H1 (cell line): ENCODE data around the gene CFAP100. TPM values are rescaled to one million over a fixed set of nuclear protein-coding genes. Genes with fewer than 3 reads are reported as not detected.

Experiments
- CTCF ChIA-PET: fragments of 300-600 bp; sonication (Branson Sonifier 250); formaldehyde crosslinking; loops from one replicate; lab custom pipeline; 2021; ENCODE audit not compliant: partially characterized antibody; lab: Charles Lee
- POLR2A ChIA-PET: fragments of 300-600 bp; sonication (Branson Sonifier 250); formaldehyde crosslinking; loops from one replicate; lab custom pipeline; 2021; ENCODE audit warnings: inconsistent platforms; ENCODE audit not compliant: partially characterized antibody; lab: Charles Lee
- DNase-seq, 2 experiments: peaks; one replicate each; pipeline versions ENCODE4 v3.0.0 to v3.0.0-alpha.2; 2010 to 2022; ENCODE audit warnings: low spot score in 2 of 2, low read depth in 1 of 2, mixed read lengths in 1 of 2
- FAIRE-seq: peaks from 2 replicates; lab custom pipeline; 2011; peaks lifted over from hg19 to GRCh38; lab: Jason Lieb, UNC
- H2AFZ ChIP-seq: 2 replicates; pipeline ENCODE4 v1.8.1; 2012; ENCODE audit warnings: low read length, inconsistent platforms
- H2AK5ac ChIP-seq: 2 replicates; pipeline ENCODE4 v1.6.1; 2013; ENCODE audit warnings: low read depth, low read length
- H2BK120ac ChIP-seq: replicated peaks from 2 replicates; pipeline ENCODE3; 2013; ENCODE audit warnings: low read depth, low read length, inconsistent platforms
- H2BK12ac ChIP-seq: 2 replicates; pipeline ENCODE4 v1.6.1; 2013; ENCODE audit warnings: low read depth, low read length
- H2BK15ac ChIP-seq: 2 replicates; pipeline ENCODE4 v1.6.1; 2013; ENCODE audit warnings: low read length
- H2BK20ac ChIP-seq: 2 replicates; pipeline ENCODE4 v1.6.1; 2013; ENCODE audit warnings: low read length
- H2BK5ac ChIP-seq: 2 replicates; pipeline ENCODE4 v1.6.1; 2013; ENCODE audit warnings: low read depth, low read length
- H3K14ac ChIP-seq: 2 replicates; pipeline ENCODE4 v1.6.1; 2013; ENCODE audit warnings: inconsistent platforms; ENCODE audit not compliant: insufficient read length
- H3K18ac ChIP-seq: 2 replicates; pipeline ENCODE4 v1.6.1; 2013; ENCODE audit warnings: low read length; ENCODE audit errors: extremely low read depth
- H3K23ac ChIP-seq: 2 replicates; pipeline ENCODE4 v1.6.1; 2013; ENCODE audit warnings: inconsistent platforms; ENCODE audit not compliant: insufficient read length
- H3K23me2 ChIP-seq: 2 replicates; pipeline ENCODE4 v1.6.1; 2013; ENCODE audit warnings: low read depth, low read length
- H3K27ac ChIP-seq: 2 replicates; pipeline ENCODE4 v1.6.1; 2011; ENCODE audit warnings: low read depth, low read length, inconsistent platforms
- H3K27me3 ChIP-seq, 4 experiments: replicated peaks in 1 of 4; 1 replicate in 1 of 4; 2 replicates in 3 of 4; pipeline versions ENCODE4 v1.6.1 to v1.8.1; 2011 to 2013; ENCODE audit warnings: low read length in 3 of 4, mild to moderate bottlenecking in 3 of 4, inconsistent platforms in 2 of 4, mixed read lengths in 2 of 4, moderate library complexity in 1 of 4; ENCODE audit not compliant: control insufficient read depth in 3 of 4, insufficient read depth in 3 of 4; ENCODE audit errors: extremely low read depth in 1 of 4
- H3K36me3 ChIP-seq, 4 experiments: 2 replicates each; pipeline versions ENCODE4 v1.6.1 to v1.8.1; 2011 to 2013; ENCODE audit warnings: mild to moderate bottlenecking in 4 of 4, low read length in 3 of 4, moderate library complexity in 2 of 4, control low read depth in 1 of 4, inconsistent platforms in 1 of 4; ENCODE audit not compliant: insufficient read depth in 4 of 4, control insufficient read depth in 2 of 4
- H3K4ac ChIP-seq: replicated peaks from 2 replicates; pipeline ENCODE3; 2013; ENCODE audit warnings: low read length, low read depth, mixed read lengths, inconsistent platforms; ENCODE audit not compliant: insufficient read length
- H3K4me1 ChIP-seq, 4 experiments: replicated peaks in 1 of 4; 1 replicate in 1 of 4; 2 replicates in 3 of 4; pipeline versions ENCODE4 v1.6.1 to v1.8.1; 2011 to 2013; ENCODE audit warnings: low read length in 3 of 4, inconsistent platforms in 2 of 4, mixed read lengths in 1 of 4; ENCODE audit not compliant: insufficient read depth in 4 of 4, control insufficient read depth in 3 of 4
- H3K4me2 ChIP-seq, 2 experiments: 2 replicates each; pipeline versions ENCODE4 v1.6.1 to v1.8.1; 2011 to 2013; ENCODE audit warnings: low read depth in 2 of 2, low read length in 2 of 2, control low read depth in 1 of 2, inconsistent platforms in 1 of 2, mild to moderate bottlenecking in 1 of 2; ENCODE audit not compliant: insufficient read depth in 1 of 2
- H3K4me3 ChIP-seq, 4 experiments: fragments of 200-600, 300-600 bp in 1 of 4; sonication (generic), shearing (Covaris generic), sonication (Bioruptor Twin) in 1 of 4; 2 replicates each; pipeline versions ENCODE4 v1.5.1 to v1.8.1; 2011 to 2016; ENCODE audit warnings: low read length in 4 of 4, low read depth in 3 of 4, control low read depth in 2 of 4, inconsistent platforms in 2 of 4, mild to moderate bottlenecking in 2 of 4, mixed read lengths in 1 of 4, moderate library complexity in 1 of 4; ENCODE audit not compliant: insufficient read depth in 2 of 4; ENCODE audit errors: extremely low read depth in 1 of 4
- H3K56ac ChIP-seq: replicated peaks from 2 replicates; pipeline ENCODE3; 2013; ENCODE audit warnings: low read depth, mild to moderate bottlenecking, mixed read lengths, low read length, inconsistent platforms; ENCODE audit not compliant: insufficient read length
- H3K79me1 ChIP-seq: 2 replicates; pipeline ENCODE4 v1.6.1; 2013; ENCODE audit warnings: low read depth, low read length, control low read depth
- H3K79me2 ChIP-seq, 2 experiments: 2 replicates each; pipeline versions ENCODE4 v1.6.1 to v1.8.1; 2012 to 2013; ENCODE audit warnings: low read length in 2 of 2, mild to moderate bottlenecking in 2 of 2, inconsistent platforms in 1 of 2; ENCODE audit not compliant: insufficient read depth in 2 of 2, control insufficient read depth in 1 of 2
- H3K9ac ChIP-seq, 4 experiments: replicated peaks in 1 of 4; 1 replicate in 1 of 4; 2 replicates in 3 of 4; pipeline versions ENCODE4 v1.6.1 to v1.8.1; 2011 to 2013; ENCODE audit warnings: low read depth in 3 of 4, low read length in 3 of 4, control low read depth in 2 of 4, mild to moderate bottlenecking in 2 of 4, moderate library complexity in 2 of 4, inconsistent platforms in 1 of 4; ENCODE audit errors: extremely low read depth in 1 of 4
- H3K9me3 ChIP-seq, 2 experiments: 2 replicates each; pipeline versions ENCODE4 v1.6.1 to v1.8.1; 2012 to 2013; ENCODE audit warnings: mild to moderate bottlenecking in 2 of 2, moderate library complexity in 2 of 2, control low read depth in 1 of 2, inconsistent platforms in 1 of 2, low read depth in 1 of 2, low read length in 1 of 2, mixed read lengths in 1 of 2; ENCODE audit not compliant: insufficient read depth in 2 of 2
- H4K20me1 ChIP-seq, 2 experiments: replicated peaks in 1 of 2; 2 replicates each; pipeline versions ENCODE3 to v1.8.1; 2011 to 2013; ENCODE audit warnings: inconsistent platforms in 2 of 2, low read length in 2 of 2, mild to moderate bottlenecking in 1 of 2; ENCODE audit not compliant: insufficient read depth in 2 of 2, control insufficient read depth in 1 of 2
- H4K5ac ChIP-seq: 2 replicates; pipeline ENCODE4 v1.6.1; 2013; ENCODE audit warnings: low read length, low read depth, mixed read lengths, inconsistent platforms; ENCODE audit not compliant: insufficient read length
- H4K8ac ChIP-seq: 2 replicates; pipeline ENCODE4 v1.8.0; 2013; ENCODE audit warnings: mild to moderate bottlenecking, moderate library complexity, low read length, inconsistent platforms; ENCODE audit not compliant: insufficient read depth; ENCODE audit errors: extremely low read depth
- H4K91ac ChIP-seq: replicated peaks from 2 replicates; pipeline ENCODE3; 2013; ENCODE audit warnings: low read length, mixed read lengths, inconsistent platforms; ENCODE audit not compliant: insufficient read length
- ASH2L ChIP-seq: fragments of 200-600, 300-600 bp; sonication (generic); IDR thresholded peaks from one replicate; pipeline ENCODE4 v1.7.1; 2017; ENCODE audit warnings: low read length
- FOSL1 ChIP-seq: IDR thresholded peaks from 2 replicates; pipeline ENCODE4 v1.6.1; 2011; ENCODE audit warnings: mild to moderate bottlenecking, low read depth, low read length, moderate library complexity; ENCODE audit not compliant: insufficient read depth
- GTF2F1 ChIP-seq: IDR thresholded peaks from 2 replicates; pipeline ENCODE4 v1.6.1; 2012; ENCODE audit warnings: low read depth, low read length, improper control_type of control experiment, borderline replicate concordance
- KDM1A ChIP-seq: fragments of 200-600, 300-600 bp; sonication (generic); IDR thresholded peaks from 2 replicates; pipeline ENCODE4 v1.7.1; 2016; ENCODE audit warnings: mild to moderate bottlenecking, low read length, borderline replicate concordance
- KDM5A ChIP-seq: fragments of 200-600 bp; IDR thresholded peaks from 2 replicates; pipeline ENCODE4 v1.7.1; 2012; ENCODE audit warnings: mild to moderate bottlenecking, low read length, inconsistent platforms, mixed read lengths
- MAFK ChIP-seq: IDR thresholded peaks from 2 replicates; pipeline ENCODE4 v1.6.1; 2012; ENCODE audit warnings: low read depth, mild to moderate bottlenecking, improper control_type of control experiment, low read length
- NANOG ChIP-seq: IDR thresholded peaks from 2 replicates; pipeline ENCODE4 v1.6.1; 2011; ENCODE audit warnings: low read length, low read depth, mild to moderate bottlenecking, inconsistent platforms; ENCODE audit not compliant: insufficient read depth, poor library complexity, severe bottlenecking
- POLR2A ChIP-seq, 2 experiments: IDR thresholded peaks; 1 replicate in 1 of 2; 2 replicates in 1 of 2; pipeline ENCODE4 v1.6.1; 2011; ENCODE audit warnings: low read depth in 2 of 2, low read length in 2 of 2, mild to moderate bottlenecking in 2 of 2; ENCODE audit errors: control extremely low read depth in 1 of 2
- RFX5 ChIP-seq: IDR thresholded peaks from 2 replicates; pipeline ENCODE4 v1.6.1; 2011; ENCODE audit warnings: low read depth, low read length, improper control_type of control experiment, borderline replicate concordance
- RXRA ChIP-seq: IDR thresholded peaks from 2 replicates; pipeline ENCODE4 v1.6.1; 2011; ENCODE audit warnings: low read depth, mild to moderate bottlenecking, low read length, moderate library complexity; ENCODE audit not compliant: insufficient read depth
- SIRT6 ChIP-seq: IDR thresholded peaks from one replicate; pipeline ENCODE4 v1.7.1; 2012; ENCODE audit warnings: low read length, inconsistent platforms
- SUZ12 ChIP-seq: fragments of 200-600 bp; sonication (generic); IDR thresholded peaks from 2 replicates; pipeline ENCODE4 v1.6.1; 2012; ENCODE audit warnings: mild to moderate bottlenecking, inconsistent platforms, low read length, moderate library complexity, mixed read lengths
- TAF1 ChIP-seq: IDR thresholded peaks from 2 replicates; pipeline ENCODE4 v1.6.1; 2011; ENCODE audit warnings: mild to moderate bottlenecking, low read depth, low read length
- whole genome bisulfite sequencing, 2 experiments: shearing (Covaris generic) in 1 of 2; methylation state at CpG; one replicate each; pipeline versions ENCODE4 v1.1.6 to v1.1.7; 2013 to 2015; ENCODE audit warnings: low lambda C conversion rate in 2 of 2, mixed read lengths in 2 of 2, inconsistent platforms in 1 of 2, low coverage in 1 of 2, missing lambda C conversion rate in 1 of 2; ENCODE audit not compliant: insufficient replicate concordance in 2 of 2, insufficient coverage in 1 of 2, insufficient read length in 1 of 2; ENCODE audit errors: extremely low coverage in 1 of 2, missing lambda C conversion rate in 1 of 2; 5-methylcytosine and 5-hydroxymethylcytosine counted together
- polyA plus RNA-seq, 7 experiments: library from polyadenylated mRNA; depleted of rRNA in 3 of 7; stranded (reverse) in 5 of 7; unstranded in 2 of 7; fragments of >200 nt in 5 of 7; fragments of 200-250 nt in 2 of 7; gene quantifications; 1 replicate in 5 of 7; 2 replicates in 1 of 7; 4 replicates in 1 of 7; pipeline versions ENCODE4 v1.2.1 to v1.2.3, GENCODE V29; 2011 to 2013; ENCODE audit warnings: missing spikeins in 2 of 7, mixed read lengths in 2 of 7
- total RNA-seq: library from RNA; stranded (reverse); fragmentation: NEBNext Ultra II Directional; extraction: Animal tissue kit (Norgen Biotek cat#: 25700); gene quantifications from 2 replicates; pipeline ENCODE4 v1.2.1, GENCODE V29; 2021

The CFAP100 gene
- total and polyA plus RNA-seq, 2 of the 8 experiments (the other 6 are each of a cell fraction or from before 2014, with no cell fraction given): 0.17 TPM; not detected in 1

GRCh38 chr3:126484662-126485061 is 90.0 kb downstream of the CFAP100 start:
- H4K5ac ChIP-seq: no peak overlapping the region
- H3K79me1 ChIP-seq: no peaks in the 10 kb centered on the region
- no peaks in the 10 kb centered on the region for H3K36me3 ChIP-seq
- H3K56ac ChIP-seq: peak overlapping the region; percentile 12
- 0 out of 2 replicates have a peak overlapping the region, but pooled peaks have one; percentile 28 for H2AFZ ChIP-seq
- H3K4me2 ChIP-seq: peak overlapping the region; percentile 36 to 38; a peak in 2 of 4 replicates
- H4K91ac ChIP-seq: peak overlapping the region; percentile 86
- H2BK20ac ChIP-seq: peak overlapping the region; percentile 92
- H4K8ac ChIP-seq: peak overlapping the region; percentile 16; the same call in 1 of the 2 replicates
- H2BK5ac ChIP-seq: peak overlapping the region; percentile 62; the same call in 1 of the 2 replicates
- POLR2A ChIA-PET: interaction anchor here (0.8 to 4.6 kb wide), 4 partner anchors 9 to 39 kb away, joined by 3 to 23 read pairs (median 4); partner anchors contain the start of genes CHST13 and ZXDC
- no peak overlapping the region; the same call in 1 of the 2 replicates for H2AK5ac ChIP-seq
- H3K9ac ChIP-seq: no peak overlapping the region
- peaks cover 0 to 22% (median 9%) of the 10 kb centered on the region in 4 experiments; a peak in 6 of 7 replicates for H3K4me1 ChIP-seq
- no peaks in the 10 kb centered on the region for H3K79me2 ChIP-seq
- no peak overlapping the region for H3K14ac ChIP-seq
- H3K23ac ChIP-seq: no peak overlapping the region
- no peaks in the 10 kb centered on the region for H3K9me3 ChIP-seq
- H3K23me2 ChIP-seq: no peaks in the 10 kb centered on the region
- CTCF ChIA-PET: interaction anchor here (0.6 to 1.5 kb wide), 5 partner anchors 10 to 229 kb away, joined by 3 to 5 read pairs (median 3); no protein-coding TSS in a partner anchor
- H2BK12ac ChIP-seq: peak overlapping the region; percentile 98; the same call in 1 of the 2 replicates
- DNase-seq (no peak), FAIRE-seq (no peak)
- H3K27me3 ChIP-seq: 0 out of 7 replicates have a peak, but pooled peaks cover 0 to 2% (median 0%) of the 10 kb centered on the region in 4 experiments
- H2BK15ac ChIP-seq: no peak overlapping the region; the same call in 1 of the 2 replicates
- peak overlapping the region; percentile 38; the same call in 1 of the 2 replicates for H3K27ac ChIP-seq
- peak overlapping the region; percentile 88 for H3K4ac ChIP-seq
- H2BK120ac ChIP-seq: peak overlapping the region; percentile 19
- WGBS, 2 experiments: 64% methylated on average over 3 of the region's 3 CpGs; no CpG with 5 or more reads in 1 of the 2 experiments
- H3K18ac ChIP-seq: peak overlapping the region; percentile 88; the same call in 1 of the 2 replicates
- no peaks in the 10 kb centered on the region for H4K20me1 ChIP-seq
- peak overlapping the region in 1 of 4 experiments; percentile 31; a peak in 1 of 8 replicates for H3K4me3 ChIP-seq
- TF ChIP-seq ASH2L (no peak), RXRA (no peak), RFX5 (no peak), SIRT6 (no peak), KDM5A (no peak), KDM1A (no peak), NANOG (no peak), GTF2F1 (no peak), TAF1 (no peak), POLR2A (IDR thresholded peaks at IDR 0.05; ENCODE audit: control extremely low read depth in 1 of 2, low read depth in 2 of 2, low read length in 2 of 2) (no peak), FOSL1 (no peak), MAFK (no peak), SUZ12 (no peak)
